K562 (cell line): ENCODE measurements around the gene KAT5. TPM values are rescaled to one million over a fixed set of nuclear protein-coding genes. Genes with fewer than 3 reads are reported as not detected.

Source experiments
- ARID1B ChIP-seq: fragments of 450-650 bp; IDR thresholded peaks from 2 replicates; pipeline ENCODE4 v1.6.1; 2016; ENCODE audit warnings: antibody characterized with exemption, mild to moderate bottlenecking, inconsistent platforms
- BCOR ChIP-seq: fragments of 450-650 bp; IDR thresholded peaks from 2 replicates; pipeline ENCODE4 v1.6.1; 2016
- FOXK1 ChIP-seq: sonication (generic); formaldehyde crosslinking; IDR thresholded peaks from 2 replicates; pipeline ENCODE4 v1.8.0; 2022; ENCODE audit warnings: missing genetic modification reagents, mild to moderate bottlenecking, borderline replicate concordance
- HNRNPLL ChIP-seq: fragments of 200-400 bp; formaldehyde crosslinking; IDR thresholded peaks from 2 replicates; pipeline ENCODE4 v1.6.1; 2017; ENCODE audit warnings: low read length, low read depth, mild to moderate bottlenecking; ENCODE audit not compliant: poor library complexity, severe bottlenecking
- MBD2 ChIP-seq: sonication (generic); IDR thresholded peaks from 2 replicates; pipeline ENCODE4 v1.6.1; 2016; ENCODE audit warnings: low read depth, borderline replicate concordance
- MIER1 ChIP-seq: fragments of 450-650 bp; IDR thresholded peaks from 2 replicates; pipeline ENCODE4 v1.6.1; 2016; ENCODE audit warnings: antibody characterized with exemption, mild to moderate bottlenecking, low read depth
- OTX1 ChIP-seq: fragments of 450-650 bp; formaldehyde crosslinking; IDR thresholded peaks from 2 replicates; pipeline ENCODE4 v1.4.0; 2022; ENCODE audit warnings: mild to moderate bottlenecking
- POLR3A ChIP-seq: IDR thresholded peaks from 2 replicates; pipeline ENCODE4 v1.6.1; 2011; ENCODE audit warnings: borderline replicate concordance, mild to moderate bottlenecking, moderate library complexity; ENCODE audit not compliant: insufficient read length, insufficient read depth; ENCODE audit errors: extremely low read depth
- RCOR1 ChIP-seq, 2 experiments: IDR thresholded peaks; 2 replicates each; pipeline ENCODE4 v1.6.1; 2012; ENCODE audit warnings: low read depth in 2 of 2, low read length in 2 of 2, borderline replicate concordance in 1 of 2, improper control_type of control experiment in 1 of 2
- STAT5A ChIP-seq: IDR thresholded peaks from 2 replicates; pipeline ENCODE4 v1.6.1; 2012; ENCODE audit warnings: low read length, inconsistent platforms, borderline replicate concordance
- TCF7 ChIP-seq: sonication (generic); IDR thresholded peaks from 2 replicates; pipeline ENCODE4 v1.6.1; 2016; ENCODE audit warnings: antibody characterized with exemption, borderline replicate concordance
- TEAD4 ChIP-seq, 2 experiments: sonication (generic) in 1 of 2; formaldehyde crosslinking in 1 of 2; IDR thresholded peaks; 2 replicates each; pipeline versions ENCODE4 v1.6.1 to v1.8.0; 2012 to 2022; ENCODE audit warnings: borderline replicate concordance in 1 of 2, inconsistent platforms in 1 of 2, low read length in 1 of 2, mild to moderate bottlenecking in 1 of 2, missing genetic modification reagents in 1 of 2
- TSC22D4 ChIP-seq: fragments of 450-650 bp; IDR thresholded peaks from 2 replicates; pipeline ENCODE4 v1.6.1; 2016; ENCODE audit warnings: missing genetic modification characterization, missing biosample characterization, control low read depth
- ZFP1 ChIP-seq: fragments of 450-650 bp; formaldehyde crosslinking; IDR thresholded peaks from 2 replicates; pipeline ENCODE4 v1.4.0; 2020; ENCODE audit warnings: mild to moderate bottlenecking, mixed read lengths
- ZKSCAN8 ChIP-seq: fragments of 200-800 bp; sonication (Bioruptor generic); IDR thresholded peaks from 2 replicates; pipeline ENCODE4 v1.6.1; 2016; ENCODE audit warnings: missing genetic modification characterization, missing compliant biosample characterization
- ZNF24 ChIP-seq: fragments of 450-650 bp; IDR thresholded peaks from 2 replicates; pipeline ENCODE4 v1.6.1; 2016
- ZNF764 ChIP-seq: fragments of 250-450 bp; sonication (Bioruptor Pico); IDR thresholded peaks from 2 replicates; pipeline ENCODE4 v1.4.0; 2020; ENCODE audit warnings: low read depth, mild to moderate bottlenecking, moderate library complexity
- ZNF79 ChIP-seq: fragments of 250-450 bp; sonication (Bioruptor Pico); IDR thresholded peaks from 2 replicates; pipeline ENCODE4 v1.4.0; 2020; ENCODE audit warnings: low read depth, mild to moderate bottlenecking, moderate library complexity
- polyA plus RNA-seq, 8 experiments: library from polyadenylated mRNA; depleted of rRNA in 4 of 8; stranded (reverse) in 5 of 8; unstranded in 3 of 8; fragments of >200 nt; fragmentation: Nextera tagmentation in 2 of 8; fragmentation: Illumina TruSeq in 1 of 8; extraction: Ambion mirVana in 2 of 8; extraction: Trizol in 1 of 8; gene quantifications; 2 replicates each; pipeline versions ENCODE4 v1.2.1 to v1.2.3, GENCODE V29; 2011 to 2014; ENCODE audit warnings: inconsistent platforms in 1 of 8, missing spikeins in 1 of 8
- total RNA-seq, 7 experiments: library from RNA; depleted of rRNA in 6 of 7; stranded (reverse); fragments of >200 nt in 6 of 7; fragmentation: Illumina TruSeq in 2 of 7; extraction: Trizol in 2 of 7; gene quantifications; 2 replicates each; pipeline versions ENCODE4 v1.2.1 to v1.2.3, GENCODE V29; 2011 to 2021; ENCODE audit warnings: low replicate concordance in 1 of 7
- TF ChIP-seq, protein P1 (sequence below): sonication (generic); formaldehyde crosslinking; IDR thresholded peaks from 2 replicates; pipeline ENCODE4 v1.8.1; 2022; ENCODE audit warnings: missing genetic modification reagents
- TF ChIP-seq, protein P2 (sequence below), 2 experiments: IDR thresholded peaks; 2 replicates each; pipeline ENCODE4 v1.6.1; 2011; ENCODE audit warnings: borderline replicate concordance in 1 of 2, control low read depth in 1 of 2, low read depth in 1 of 2, low read length in 1 of 2, mild to moderate bottlenecking in 1 of 2, mixed read lengths in 1 of 2, moderate library complexity in 1 of 2; ENCODE audit not compliant: insufficient read depth in 1 of 2, insufficient read length in 1 of 2, poor library complexity in 1 of 2, severe bottlenecking in 1 of 2; ENCODE audit errors: extremely low read depth in 1 of 2
- TF ChIP-seq, protein P3 (sequence below): fragments of 450-650 bp; formaldehyde crosslinking; conservative IDR thresholded peaks from 2 replicates; pipeline ENCODE4 v1.4.0; 2022; ENCODE audit warnings: mild to moderate bottlenecking, missing genetic modification characterization
- TF ChIP-seq, protein P4 (sequence below): fragments of 250-450 bp; sonication (Bioruptor Pico); IDR thresholded peaks from 2 replicates; pipeline ENCODE4 v1.4.0; 2020; ENCODE audit warnings: mild to moderate bottlenecking
- TF ChIP-seq, protein P5 (sequence below): sonication (generic); formaldehyde crosslinking; IDR thresholded peaks from 2 replicates; pipeline ENCODE4 v1.8.0; 2022; ENCODE audit warnings: mild to moderate bottlenecking, missing genetic modification reagents

The KAT5 gene
- total and polyA plus RNA-seq, 9 of the 15 experiments (the other 6 are each of a cell fraction or from before 2014, with no cell fraction given): 3.6 to 76.8 (median 52.7) TPM

DNA sequence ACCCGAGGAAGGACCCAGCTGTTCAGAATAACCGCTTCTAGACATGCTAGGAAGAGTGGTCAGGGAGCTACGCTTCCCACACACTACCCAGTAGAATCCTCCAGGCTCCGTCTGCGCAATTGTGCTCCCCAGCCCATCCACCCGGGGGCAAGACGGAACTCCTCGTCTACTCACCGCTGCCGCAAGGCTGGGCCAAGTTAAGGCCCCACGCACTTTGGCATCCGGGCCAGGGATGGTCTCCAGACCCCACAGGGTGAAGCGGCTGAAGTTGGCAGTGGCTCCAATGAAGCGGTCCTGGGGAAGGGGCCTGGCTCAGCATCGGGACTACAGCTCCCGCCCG, 7.8 kb downstream of the KAT5 start (continued):
- TF ChIP-seq, protein P1, sequence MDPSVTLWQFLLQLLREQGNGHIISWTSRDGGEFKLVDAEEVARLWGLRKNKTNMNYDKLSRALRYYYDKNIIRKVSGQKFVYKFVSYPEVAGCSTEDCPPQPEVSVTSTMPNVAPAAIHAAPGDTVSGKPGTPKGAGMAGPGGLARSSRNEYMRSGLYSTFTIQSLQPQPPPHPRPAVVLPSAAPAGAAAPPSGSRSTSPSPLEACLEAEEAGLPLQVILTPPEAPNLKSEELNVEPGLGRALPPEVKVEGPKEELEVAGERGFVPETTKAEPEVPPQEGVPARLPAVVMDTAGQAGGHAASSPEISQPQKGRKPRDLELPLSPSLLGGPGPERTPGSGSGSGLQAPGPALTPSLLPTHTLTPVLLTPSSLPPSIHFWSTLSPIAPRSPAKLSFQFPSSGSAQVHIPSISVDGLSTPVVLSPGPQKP: no peak
- TF ChIP-seq ZKSCAN8 (no peak), STAT5A (no peak), POLR3A (no peak), ZNF764 (CRISPR knock-in tag) (no peak), OTX1 (CRISPR knock-in tag) (0 out of 2 replicates have a peak, but pooled peaks have one; percentile 6), MBD2 (no peak), ARID1B (no peak; the same call in 1 of the 2 replicates), HNRNPLL (peak; percentile 14), ZNF24 (no peak), TEAD4 (IDR thresholded peaks at IDR 0.05; ENCODE audit: low read length) (no peak), TEAD4 (CRISPR knock-in tag; IDR thresholded peaks at IDR 0.05; ENCODE audit: borderline replicate concordance) (no peak), RCOR1 (IDR thresholded peaks at IDR 0.05; ENCODE audit: borderline replicate concordance in 1 of 2, low read depth in 2 of 2, low read length in 2 of 2) (no peak), TCF7 (peak; percentile 36), BCOR (no peak), FOXK1 (no peak), ZFP1 (no peak), TSC22D4 (no peak), ZNF79 (no peak), MIER1 (0 out of 2 replicates have a peak, but pooled peaks have one; percentile 50)
- TF ChIP-seq, protein P2, sequence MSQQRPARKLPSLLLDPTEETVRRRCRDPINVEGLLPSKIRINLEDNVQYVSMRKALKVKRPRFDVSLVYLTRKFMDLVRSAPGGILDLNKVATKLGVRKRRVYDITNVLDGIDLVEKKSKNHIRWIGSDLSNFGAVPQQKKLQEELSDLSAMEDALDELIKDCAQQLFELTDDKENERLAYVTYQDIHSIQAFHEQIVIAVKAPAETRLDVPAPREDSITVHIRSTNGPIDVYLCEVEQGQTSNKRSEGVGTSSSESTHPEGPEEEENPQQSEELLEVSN (IDR thresholded peaks at IDR 0.05; ENCODE audit: borderline replicate concordance in 1 of 2, extremely low read depth in 1 of 2, insufficient read depth in 1 of 2, insufficient read length in 1 of 2, low read depth in 1 of 2, low read length in 1 of 2, poor library complexity in 1 of 2, severe bottlenecking in 1 of 2): no peak
- TF ChIP-seq, protein P3, sequence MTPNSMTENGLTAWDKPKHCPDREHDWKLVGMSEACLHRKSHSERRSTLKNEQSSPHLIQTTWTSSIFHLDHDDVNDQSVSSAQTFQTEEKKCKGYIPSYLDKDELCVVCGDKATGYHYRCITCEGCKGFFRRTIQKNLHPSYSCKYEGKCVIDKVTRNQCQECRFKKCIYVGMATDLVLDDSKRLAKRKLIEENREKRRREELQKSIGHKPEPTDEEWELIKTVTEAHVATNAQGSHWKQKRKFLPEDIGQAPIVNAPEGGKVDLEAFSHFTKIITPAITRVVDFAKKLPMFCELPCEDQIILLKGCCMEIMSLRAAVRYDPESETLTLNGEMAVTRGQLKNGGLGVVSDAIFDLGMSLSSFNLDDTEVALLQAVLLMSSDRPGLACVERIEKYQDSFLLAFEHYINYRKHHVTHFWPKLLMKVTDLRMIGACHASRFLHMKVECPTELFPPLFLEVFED (CRISPR knock-in tag): 0 out of 2 replicates have a peak, but pooled peaks have one; percentile 52
- TF ChIP-seq, protein P4, sequence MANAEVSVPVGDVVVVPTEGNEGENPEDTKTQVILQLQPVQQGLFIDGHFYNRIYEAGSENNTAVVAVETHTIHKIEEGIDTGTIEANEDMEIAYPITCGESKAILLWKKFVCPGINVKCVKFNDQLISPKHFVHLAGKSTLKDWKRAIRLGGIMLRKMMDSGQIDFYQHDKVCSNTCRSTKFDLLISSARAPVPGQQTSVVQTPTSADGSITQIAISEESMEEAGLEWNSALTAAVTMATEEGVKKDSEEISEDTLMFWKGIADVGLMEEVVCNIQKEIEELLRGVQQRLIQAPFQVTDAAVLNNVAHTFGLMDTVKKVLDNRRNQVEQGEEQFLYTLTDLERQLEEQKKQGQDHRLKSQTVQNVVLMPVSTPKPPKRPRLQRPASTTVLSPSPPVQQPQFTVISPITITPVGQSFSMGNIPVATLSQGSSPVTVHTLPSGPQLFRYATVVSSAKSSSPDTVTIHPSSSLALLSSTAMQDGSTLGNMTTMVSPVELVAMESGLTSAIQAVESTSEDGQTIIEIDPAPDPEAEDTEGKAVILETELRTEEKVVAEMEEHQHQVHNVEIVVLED (CRISPR knock-in tag): no peak
- TF ChIP-seq, protein P5, sequence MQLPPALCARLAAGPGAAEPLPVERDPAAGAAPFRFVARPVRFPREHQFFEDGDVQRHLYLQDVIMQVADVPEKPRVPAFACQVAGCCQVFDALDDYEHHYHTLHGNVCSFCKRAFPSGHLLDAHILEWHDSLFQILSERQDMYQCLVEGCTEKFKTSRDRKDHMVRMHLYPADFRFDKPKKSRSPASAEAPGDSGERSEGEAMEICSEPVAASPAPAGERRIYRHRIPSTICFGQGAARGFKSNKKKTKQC (CRISPR knock-in tag): peak; percentile 41; the same call in 1 of the 2 replicates
